ENCODE data around the gene ZIC4.

Gene ZIC4

DNA sequence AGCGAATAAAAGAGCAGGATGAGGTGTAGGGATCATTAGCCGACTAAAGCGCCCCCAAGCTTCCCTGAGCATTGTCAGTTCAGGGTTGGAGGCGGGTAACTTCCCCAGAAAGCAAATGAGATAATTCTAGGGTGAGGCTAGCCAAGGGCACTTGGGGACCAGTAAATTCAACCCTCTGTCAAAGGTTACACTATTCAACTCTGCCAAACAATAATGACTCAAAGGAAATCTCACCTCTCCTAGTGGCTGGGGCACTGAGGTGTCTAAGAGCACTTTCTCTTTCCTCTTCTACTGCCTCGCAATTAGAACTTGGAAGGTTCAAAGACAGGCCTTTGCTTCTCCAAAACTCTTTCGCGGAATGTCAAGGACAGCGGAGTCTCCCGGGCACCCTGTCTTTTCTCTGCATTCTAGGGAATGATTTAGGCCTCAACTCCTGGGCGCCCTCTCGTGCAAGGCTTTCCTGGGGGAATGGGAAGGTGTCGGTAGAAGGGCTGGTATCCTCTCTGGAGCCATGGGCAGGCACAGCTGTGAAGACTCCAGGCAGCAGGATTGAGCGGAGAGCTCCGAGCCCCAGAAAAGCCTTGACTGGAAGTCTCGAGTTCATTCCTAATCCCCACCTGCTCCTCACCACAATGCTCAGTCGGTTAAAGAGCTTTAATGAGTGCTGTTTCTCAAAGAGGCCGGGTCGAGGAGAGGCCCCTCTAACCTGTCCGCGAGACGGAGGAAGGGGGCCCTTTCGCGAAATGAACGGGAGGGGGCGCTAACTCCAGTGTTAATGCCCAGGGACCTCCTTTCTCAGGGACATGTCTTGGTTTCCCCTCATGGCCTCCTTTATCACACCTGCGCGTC, 21.9 kb downstream of the ZIC4 start:
- H3K9me3 Mint-ChIP-seq, result no peaks in the 10 kb centered on the region
- H3K27me3 Mint-ChIP-seq, result peaks cover 81% of the 10 kb centered on the region
- H3K27ac Mint-ChIP-seq, result no peak overlapping the region
- H3K4me1 Mint-ChIP-seq, result no peaks in the 10 kb centered on the region
- H3K4me3 Mint-ChIP-seq, result no peak overlapping the region
- peaks cover 3% of the 10 kb centered on the region for H3K36me3 Mint-ChIP-seq
- no peak for DNase-seq
- CTCF ChIA-PET, result no interaction called here

DNA sequence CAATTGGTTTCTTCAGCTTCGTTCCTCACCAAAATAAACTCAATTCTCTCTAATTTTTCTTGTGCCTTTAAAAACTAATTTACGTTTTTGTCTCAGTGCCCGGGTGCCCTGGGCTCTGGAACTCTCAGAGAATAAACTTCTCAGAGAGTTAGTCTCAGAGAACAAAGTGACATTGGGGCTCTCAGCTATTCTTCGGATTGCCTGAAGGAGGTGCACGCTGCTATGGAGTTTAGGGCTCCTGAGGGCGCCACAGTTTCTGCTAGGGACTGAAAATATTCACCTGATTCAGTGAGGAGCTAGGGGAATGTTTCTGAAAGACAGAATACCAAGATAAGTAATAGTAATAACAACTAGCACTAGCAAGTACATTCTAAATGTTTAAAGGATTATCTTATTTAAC, 22.7 kb downstream of the ZIC4 start:
- H3K27me3 Mint-ChIP-seq, result peaks cover 79% of the 10 kb centered on the region
- H3K4me1 Mint-ChIP-seq, result no peaks in the 10 kb centered on the region
- no peaks in the 10 kb centered on the region for H3K9me3 Mint-ChIP-seq
- peaks cover 3% of the 10 kb centered on the region for H3K36me3 Mint-ChIP-seq
- H3K4me3 Mint-ChIP-seq, result no peak overlapping the region
- H3K27ac Mint-ChIP-seq, result no peak overlapping the region
- no peak for DNase-seq
- CTCF ChIA-PET, result no interaction called here

DNA sequence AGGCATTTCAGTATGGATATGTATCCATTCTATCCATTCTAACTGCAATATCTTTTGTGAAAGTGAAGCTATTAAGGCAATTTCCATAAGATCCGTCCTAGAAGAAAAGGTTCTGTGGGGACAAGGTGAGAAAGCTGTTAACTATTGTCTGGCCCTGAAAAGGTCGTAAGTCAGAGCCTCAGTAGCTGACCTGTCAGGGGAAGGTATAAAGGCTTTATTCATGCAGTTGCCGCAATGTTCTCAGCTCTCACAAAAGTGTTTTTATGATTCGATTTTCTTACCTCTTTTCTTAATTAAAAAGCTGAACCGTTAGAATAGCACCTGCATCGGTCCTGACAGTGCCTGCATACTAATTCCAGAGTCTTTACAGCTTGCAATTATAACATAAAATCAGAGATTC, 24.7 kb downstream of the ZIC4 start:
- Mint-ChIP-seq H3K36me3 (no peaks in the 10 kb centered on the region), H3K4me1 (no peaks in the 10 kb centered on the region), H3K27ac (no peak overlapping the region), H3K27me3 (peaks cover 75% of the 10 kb centered on the region), H3K4me3 (no peak overlapping the region), H3K9me3 (no peaks in the 10 kb centered on the region)
- CTCF ChIA-PET, result interaction anchor here (1.2 kb wide), 1 partner anchor 41 kb away, joined by 3 read pairs; no protein-coding TSS in a partner anchor
- DNase-seq, result no peak

DNA sequence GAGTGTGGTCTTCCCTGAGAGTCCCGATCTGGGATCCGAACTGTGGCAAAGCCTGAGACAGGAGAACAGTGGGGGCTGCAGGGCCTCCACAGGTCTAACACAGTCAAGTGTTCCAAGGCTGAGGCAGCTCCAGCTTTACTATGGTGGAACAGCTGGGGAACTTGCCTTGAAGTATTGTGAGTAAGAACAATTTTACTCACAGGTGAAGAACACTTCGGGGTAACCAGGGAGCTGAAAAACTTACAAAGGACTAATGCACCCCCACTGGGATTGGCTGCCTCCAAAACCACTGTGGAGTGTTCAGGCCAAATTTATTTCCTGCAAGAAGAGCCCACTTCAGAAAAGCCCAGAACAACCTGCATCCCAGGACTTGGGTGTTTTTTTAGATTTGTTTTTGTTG, 25.4 kb downstream of the ZIC4 start:
- no peaks in the 10 kb centered on the region for H3K9me3 Mint-ChIP-seq
- DNase-seq, result no peak
- H3K27ac Mint-ChIP-seq, result no peak overlapping the region
- no peaks in the 10 kb centered on the region for H3K4me1 Mint-ChIP-seq
- H3K36me3 Mint-ChIP-seq, result no peaks in the 10 kb centered on the region
- no peak overlapping the region for H3K4me3 Mint-ChIP-seq
- H3K27me3 Mint-ChIP-seq, result peaks cover 76% of the 10 kb centered on the region
- CTCF ChIA-PET, result interaction anchor here (1.2 kb wide), 1 partner anchor 40 kb away, joined by 3 read pairs; no protein-coding TSS in a partner anchor

DNA sequence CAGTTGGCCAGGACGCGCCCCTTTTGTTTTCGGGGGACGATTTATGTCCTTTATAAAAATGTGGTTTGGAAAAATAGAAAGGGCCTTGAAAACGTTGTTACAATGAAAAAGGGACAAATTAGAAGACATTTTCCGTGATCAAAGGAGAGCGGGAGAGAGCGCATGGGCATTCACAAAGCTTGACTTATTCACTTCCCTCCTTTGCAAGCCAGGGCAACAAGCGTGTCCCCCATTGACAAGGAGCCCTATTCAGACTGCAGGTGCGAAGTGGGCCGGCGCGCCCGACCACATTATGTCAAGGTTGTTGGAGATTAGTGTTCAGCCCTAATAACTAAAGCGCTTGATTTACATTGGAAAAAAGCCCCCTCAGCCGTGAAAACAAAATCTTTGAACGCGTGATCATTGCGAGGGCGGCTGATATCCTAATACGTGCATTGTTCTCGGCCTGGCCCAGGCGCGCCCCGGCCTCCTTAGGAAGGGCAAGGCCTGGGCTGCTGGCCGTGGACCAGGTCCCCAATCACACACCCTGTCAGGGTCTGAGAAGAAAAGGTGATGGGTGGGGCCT, 25.9 kb downstream of the ZIC4 start:
- CTCF ChIA-PET, result no interaction called here
- Mint-ChIP-seq H3K4me1 (no peaks in the 10 kb centered on the region), H3K4me3 (no peak overlapping the region), H3K27ac (no peak overlapping the region), H3K9me3 (no peaks in the 10 kb centered on the region), H3K36me3 (no peaks in the 10 kb centered on the region), H3K27me3 (peaks cover 72% of the 10 kb centered on the region)
- no peak for DNase-seq

DNA sequence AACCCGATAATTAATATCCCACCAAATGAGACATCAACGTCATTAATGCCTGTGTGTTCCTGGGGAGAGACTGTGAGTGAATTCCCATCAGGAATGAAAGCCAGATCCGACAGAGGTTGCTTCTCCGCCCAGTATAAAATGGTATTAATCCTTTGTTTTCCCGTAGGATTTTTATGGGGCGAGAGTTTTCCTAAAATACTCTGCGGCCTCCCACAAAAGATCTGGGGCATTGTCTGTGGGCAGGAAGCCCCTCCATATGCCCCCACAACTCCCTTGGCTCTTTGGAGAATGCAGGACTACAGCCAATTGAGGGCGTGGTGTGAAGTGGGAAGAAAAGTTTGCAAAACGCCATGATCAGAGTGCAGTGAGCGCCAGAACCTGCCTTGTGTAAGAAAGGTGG, 26.7 kb downstream of the ZIC4 start:
- no peaks in the 10 kb centered on the region for H3K4me1 Mint-ChIP-seq
- H3K27me3 Mint-ChIP-seq, result peaks cover 66% of the 10 kb centered on the region
- H3K36me3 Mint-ChIP-seq, result no peaks in the 10 kb centered on the region
- H3K4me3 Mint-ChIP-seq, result no peak overlapping the region
- CTCF ChIA-PET, result no interaction called here
- H3K9me3 Mint-ChIP-seq, result no peaks in the 10 kb centered on the region
- no peak for DNase-seq
- no peak overlapping the region for H3K27ac Mint-ChIP-seq

DNA sequence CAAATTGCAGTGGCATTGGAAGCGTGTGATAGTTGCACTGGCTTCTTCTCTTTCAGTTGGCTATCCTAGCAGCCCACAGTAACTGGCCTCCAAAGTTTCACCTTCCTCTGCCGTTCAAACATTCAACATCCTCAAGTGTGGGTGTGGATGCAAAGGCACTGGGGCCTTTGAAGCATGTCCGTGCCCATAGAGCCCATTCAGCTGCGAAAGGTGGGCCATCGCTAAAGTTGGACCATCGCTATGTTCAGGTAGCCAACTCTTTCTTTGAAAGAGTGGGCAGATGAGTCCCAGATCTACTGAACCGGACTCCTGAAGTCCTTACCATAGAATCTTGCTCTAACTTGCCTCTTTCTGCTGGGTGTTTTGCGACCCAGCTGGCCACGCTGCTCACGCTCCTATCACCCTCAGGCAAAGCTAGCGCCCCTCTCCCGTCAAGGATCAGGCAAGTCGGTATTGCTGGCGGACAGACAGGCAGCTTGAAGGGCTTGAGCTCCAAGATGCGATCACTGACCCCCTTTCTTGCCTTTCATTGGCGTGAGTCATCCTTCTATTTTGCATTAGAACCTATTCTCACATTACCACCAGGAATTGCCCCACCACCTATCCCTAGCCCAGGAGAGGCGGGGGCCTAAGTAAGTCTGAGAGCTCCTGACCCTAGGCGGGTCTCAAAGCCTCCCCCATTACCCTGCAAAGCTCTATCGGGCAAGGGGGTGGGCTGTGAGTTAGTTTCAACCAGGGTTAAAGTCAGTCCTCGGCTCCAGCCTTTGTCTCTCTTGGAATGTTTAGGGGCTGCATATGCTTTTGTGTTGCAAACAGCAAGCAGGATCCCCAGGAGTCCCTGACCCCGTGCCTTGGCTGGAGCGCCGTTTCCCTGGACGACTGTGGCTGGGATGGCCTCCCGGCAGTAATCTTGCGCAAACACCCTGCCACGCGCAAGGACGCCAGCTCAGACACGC, 28.7 kb downstream of the ZIC4 start:
- Mint-ChIP-seq H3K9me3 (no peaks in the 10 kb centered on the region), H3K36me3 (no peaks in the 10 kb centered on the region), H3K27me3 (peaks cover 64% of the 10 kb centered on the region), H3K4me3 (no peak overlapping the region), H3K4me1 (no peaks in the 10 kb centered on the region), H3K27ac (peak overlapping the region; percentile 16)
- no peak for DNase-seq
- CTCF ChIA-PET, result no interaction called here

DNA sequence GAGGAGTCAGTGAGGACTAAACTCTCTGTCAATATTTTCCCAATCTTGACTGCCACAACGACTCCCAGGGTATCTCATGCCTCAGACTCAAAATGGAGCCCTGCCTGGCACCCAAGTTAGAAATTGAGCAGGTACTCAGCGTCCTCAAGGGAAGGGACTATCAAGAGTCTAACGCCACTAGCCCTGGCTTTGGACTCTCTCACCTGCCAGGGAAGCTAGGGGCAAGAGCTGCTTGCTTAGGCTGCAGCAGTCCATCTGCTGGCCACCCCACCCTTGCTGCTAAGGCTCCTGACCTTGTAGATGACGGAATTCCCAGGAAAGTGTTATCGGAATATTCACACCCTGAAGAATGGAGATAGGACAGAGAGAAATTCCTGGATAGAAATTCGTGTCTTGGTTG, 33.0 kb downstream of the ZIC4 start:
- Mint-ChIP-seq H3K9me3 (no peaks in the 10 kb centered on the region), H3K4me1 (no peaks in the 10 kb centered on the region), H3K36me3 (no peaks in the 10 kb centered on the region), H3K4me3 (no peak overlapping the region), H3K27ac (no peak overlapping the region), H3K27me3 (peaks cover 76% of the 10 kb centered on the region)
- CTCF ChIA-PET, result no interaction called here
- no peak for DNase-seq

DNA sequence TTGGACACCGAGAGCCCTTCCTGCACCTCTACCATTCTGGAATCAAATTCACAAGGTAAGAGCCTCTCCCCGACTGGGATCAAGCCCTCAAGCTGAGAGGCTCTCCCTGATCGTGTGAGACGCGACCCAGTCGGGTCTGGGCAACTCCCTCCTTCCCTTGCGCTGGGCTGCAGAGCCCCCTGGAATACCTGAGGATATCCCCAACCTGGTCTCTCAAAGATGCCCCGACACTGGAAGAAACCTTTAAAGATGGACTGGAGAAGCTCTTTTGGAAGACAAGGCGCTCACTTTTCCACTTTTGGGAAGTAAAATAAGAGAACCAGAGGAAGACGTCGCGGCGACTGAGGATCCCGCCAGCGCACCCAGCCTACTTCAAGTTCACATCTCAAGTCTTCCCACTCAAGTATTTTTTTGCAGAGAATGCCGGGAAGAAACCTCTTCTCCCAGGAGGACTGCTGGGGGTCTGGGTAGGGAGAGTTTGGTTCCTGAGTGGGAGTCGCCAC, 33.8 kb downstream of the ZIC4 start:
- no peak overlapping the region for H3K4me3 Mint-ChIP-seq
- H3K27ac Mint-ChIP-seq, result no peak overlapping the region
- peaks cover 76% of the 10 kb centered on the region for H3K27me3 Mint-ChIP-seq
- H3K36me3 Mint-ChIP-seq, result no peaks in the 10 kb centered on the region
- CTCF ChIA-PET, result no interaction called here
- no peaks in the 10 kb centered on the region for H3K4me1 Mint-ChIP-seq
- no peaks in the 10 kb centered on the region for H3K9me3 Mint-ChIP-seq
- no peak for DNase-seq

DNA sequence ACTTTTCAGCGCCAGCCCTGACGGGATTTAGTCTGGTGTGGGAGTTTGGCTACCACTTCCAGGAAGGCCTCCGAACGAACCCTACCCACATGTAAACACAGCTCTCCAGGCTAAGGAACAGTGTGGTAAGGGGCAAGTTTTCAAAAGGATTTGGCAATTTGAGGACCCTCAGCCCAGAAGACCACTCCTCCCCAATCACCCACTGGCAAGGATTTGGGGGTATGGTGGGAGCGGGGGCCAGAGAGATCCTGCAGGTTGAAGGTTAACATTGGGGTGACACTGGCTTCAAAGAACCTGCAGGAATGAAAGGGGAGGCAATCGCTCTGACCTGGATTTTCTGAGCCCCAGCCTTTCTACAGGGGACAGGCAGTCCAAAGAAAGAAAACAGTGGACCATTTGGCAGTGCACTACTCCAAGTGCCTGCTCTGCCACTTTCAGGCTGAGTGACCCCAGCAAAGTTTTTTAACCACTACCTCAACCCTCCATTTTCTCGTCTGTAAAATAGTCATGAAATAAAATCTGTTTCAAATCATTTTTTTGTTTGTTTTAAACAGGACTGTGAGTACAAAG, 34.5 kb downstream of the ZIC4 start:
- Mint-ChIP-seq H3K27me3 (peaks cover 73% of the 10 kb centered on the region), H3K27ac (no peak overlapping the region), H3K4me3 (no peak overlapping the region), H3K9me3 (no peaks in the 10 kb centered on the region), H3K4me1 (no peaks in the 10 kb centered on the region), H3K36me3 (no peaks in the 10 kb centered on the region)
- CTCF ChIA-PET, result no interaction called here
- no peak for DNase-seq

DNA sequence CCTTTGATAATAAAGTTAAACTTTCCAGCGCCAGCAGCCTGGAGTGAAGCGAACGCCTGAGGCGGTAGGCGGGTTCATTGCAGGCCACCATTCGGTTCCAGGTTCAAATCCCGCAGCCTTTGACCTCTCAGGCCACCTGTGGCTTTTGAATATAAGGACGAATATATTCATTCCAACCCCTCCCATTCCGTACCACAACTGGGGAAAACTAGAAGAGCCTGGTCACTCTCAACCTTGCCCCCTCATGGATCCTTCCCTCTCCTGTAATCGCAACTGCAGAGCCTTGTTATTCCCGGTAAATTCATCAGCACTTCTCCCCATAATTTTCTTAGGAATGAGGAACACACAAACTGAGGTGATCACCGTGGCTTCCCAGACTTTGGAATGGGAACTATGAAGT, 35.2 kb downstream of the ZIC4 start:
- peaks cover 70% of the 10 kb centered on the region for H3K27me3 Mint-ChIP-seq
- DNase-seq, result no peak
- H3K27ac Mint-ChIP-seq, result no peak overlapping the region
- H3K36me3 Mint-ChIP-seq, result no peaks in the 10 kb centered on the region
- CTCF ChIA-PET, result no interaction called here
- H3K9me3 Mint-ChIP-seq, result no peaks in the 10 kb centered on the region
- H3K4me1 Mint-ChIP-seq, result no peaks in the 10 kb centered on the region
- H3K4me3 Mint-ChIP-seq, result no peak overlapping the region

DNA sequence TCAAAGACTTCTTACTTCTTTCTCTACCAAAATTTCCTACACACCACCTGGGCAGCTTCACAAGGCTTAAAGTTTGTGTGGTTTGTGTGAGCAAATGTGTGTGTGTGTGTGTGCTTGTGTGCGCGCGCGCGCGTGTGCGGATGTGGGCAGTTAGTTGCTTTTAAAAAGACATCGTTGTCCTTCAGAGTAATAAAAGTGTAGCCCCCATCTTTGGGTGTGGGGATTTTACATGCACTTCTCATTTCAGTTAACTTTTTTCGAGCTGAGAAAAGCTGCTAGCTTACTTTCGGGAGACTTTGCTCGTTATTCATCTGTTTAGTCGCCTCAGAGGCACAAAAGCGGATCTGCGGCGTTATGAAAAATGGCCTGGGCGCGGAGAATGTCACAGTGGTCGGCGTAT, 36.0 kb downstream of the ZIC4 start:
- H3K4me1 Mint-ChIP-seq, result no peaks in the 10 kb centered on the region
- no peaks in the 10 kb centered on the region for H3K9me3 Mint-ChIP-seq
- H3K27ac Mint-ChIP-seq, result no peak overlapping the region
- CTCF ChIA-PET, result no interaction called here
- H3K4me3 Mint-ChIP-seq, result no peak overlapping the region
- no peaks in the 10 kb centered on the region for H3K36me3 Mint-ChIP-seq
- peaks cover 70% of the 10 kb centered on the region for H3K27me3 Mint-ChIP-seq
- no peak for DNase-seq

DNA sequence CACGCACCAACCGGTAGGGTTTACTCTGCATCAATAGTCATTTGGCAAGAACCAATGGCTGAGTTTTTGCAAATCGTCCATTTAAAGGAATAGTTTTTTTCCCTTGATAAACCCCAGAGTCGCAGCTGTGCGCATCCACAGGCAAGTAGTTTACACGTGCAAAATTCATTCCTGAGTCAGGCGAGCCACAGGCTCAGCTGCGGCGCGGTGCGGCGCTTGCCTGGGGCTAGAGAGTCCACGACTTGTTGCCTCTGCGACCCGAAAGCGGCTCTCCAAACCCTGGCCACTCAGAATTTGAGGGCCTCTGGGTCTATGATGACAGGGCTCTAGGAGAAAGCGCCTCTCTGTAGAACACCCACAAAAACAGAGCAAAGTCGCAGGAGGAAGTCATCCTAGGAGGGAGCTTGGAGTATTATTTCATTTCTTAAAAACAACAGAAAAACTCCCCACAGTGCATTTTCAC, 36.7 kb downstream of the ZIC4 start:
- no peak overlapping the region for H3K4me3 Mint-ChIP-seq
- DNase-seq, result no peak
- no peaks in the 10 kb centered on the region for H3K9me3 Mint-ChIP-seq
- CTCF ChIA-PET, result no interaction called here
- no peak overlapping the region for H3K27ac Mint-ChIP-seq
- H3K27me3 Mint-ChIP-seq, result peaks cover 68% of the 10 kb centered on the region
- no peaks in the 10 kb centered on the region for H3K4me1 Mint-ChIP-seq
- no peaks in the 10 kb centered on the region for H3K36me3 Mint-ChIP-seq

DNA sequence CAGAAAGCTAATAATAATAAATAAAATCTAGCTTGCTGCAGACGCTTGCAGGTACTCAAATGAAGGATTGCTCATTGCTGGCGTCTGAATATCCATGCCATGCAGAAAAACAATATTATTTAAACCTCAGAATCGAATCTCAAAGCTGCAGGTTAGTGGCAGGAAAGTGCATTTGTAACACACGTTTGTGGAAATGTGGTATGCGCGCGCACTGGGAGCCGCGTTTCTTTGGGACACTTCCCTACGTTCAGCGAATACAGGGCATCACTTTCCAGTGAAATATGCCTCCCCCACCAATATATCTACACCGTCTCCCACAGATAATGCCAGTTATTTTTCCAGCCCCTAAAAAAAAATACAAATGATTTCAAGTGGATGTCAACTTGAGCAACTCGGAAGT, 37.1 kb downstream of the ZIC4 start:
- H3K4me1 Mint-ChIP-seq, result no peaks in the 10 kb centered on the region
- H3K4me3 Mint-ChIP-seq, result no peak overlapping the region
- no peaks in the 10 kb centered on the region for H3K36me3 Mint-ChIP-seq
- peaks cover 69% of the 10 kb centered on the region for H3K27me3 Mint-ChIP-seq
- DNase-seq, result no peak
- CTCF ChIA-PET, result no interaction called here
- no peak overlapping the region for H3K27ac Mint-ChIP-seq
- no peaks in the 10 kb centered on the region for H3K9me3 Mint-ChIP-seq
